Muscle of leg (tissue), 11 donors: Measurements from ENCODE around the gene NINL. TPM values are rescaled to one million over a fixed set of nuclear protein-coding genes. Genes with fewer than 3 reads are reported as not detected.

ENCODE experiments used
- DNase-seq: peaks from one replicate; pipeline ENCODE4 v3.0.0; 2013
- H3K27ac ChIP-seq: one replicate; pipeline ENCODE4 v1.5.1; 2013; ENCODE audit warnings: mild to moderate bottlenecking, low read length, control low read depth
- H3K27me3 ChIP-seq: one replicate; pipeline ENCODE4 v1.6.1; 2013; ENCODE audit warnings: low read length; ENCODE audit not compliant: control insufficient read depth, insufficient read depth
- H3K36me3 ChIP-seq: one replicate; pipeline ENCODE4 v1.6.1; 2013; ENCODE audit warnings: low read length; ENCODE audit not compliant: control insufficient read depth, insufficient read depth
- H3K4me1 ChIP-seq: one replicate; pipeline ENCODE4 v1.6.1; 2013; ENCODE audit warnings: low read length; ENCODE audit not compliant: control insufficient read depth, insufficient read depth
- H3K4me3 ChIP-seq: one replicate; pipeline ENCODE4 v1.5.1; 2013; ENCODE audit warnings: low read length, control low read depth
- H3K9me3 ChIP-seq: replicated peaks from 2 replicates; pipeline ENCODE4 v1.6.1; 2013; ENCODE audit warnings: low read depth, low read length; ENCODE audit not compliant: control insufficient read depth
- WGBS: methylation state at CpG from one replicate; pipeline ENCODE4 v1.1.5; 2013; ENCODE audit warnings: missing lambda C conversion rate; ENCODE audit not compliant: insufficient coverage; 5-methylcytosine and 5-hydroxymethylcytosine counted together
- polyA plus RNA-seq, 8 donors: library from polyadenylated mRNA; unstranded; fragments of 120-200 nt; gene quantifications; one replicate each; pipeline versions ENCODE4 v1.2.1 to v1.2.3, GENCODE V29; 2013; ENCODE audit warnings: inconsistent platforms in 1 of 8, low replicate concordance in 1 of 8; ENCODE audit not compliant: insufficient read length in 8 of 8, insufficient read depth in 1 of 8
- total RNA-seq: library from RNA; stranded (reverse); fragments of 120-200 nt; gene quantifications from one replicate; pipeline ENCODE4 v1.2.4, GENCODE V29; 2013

Gene NINL
- total and polyA plus RNA-seq, 9 donors: 10.5 to 21.1 (median 15.1) TPM

DNA sequence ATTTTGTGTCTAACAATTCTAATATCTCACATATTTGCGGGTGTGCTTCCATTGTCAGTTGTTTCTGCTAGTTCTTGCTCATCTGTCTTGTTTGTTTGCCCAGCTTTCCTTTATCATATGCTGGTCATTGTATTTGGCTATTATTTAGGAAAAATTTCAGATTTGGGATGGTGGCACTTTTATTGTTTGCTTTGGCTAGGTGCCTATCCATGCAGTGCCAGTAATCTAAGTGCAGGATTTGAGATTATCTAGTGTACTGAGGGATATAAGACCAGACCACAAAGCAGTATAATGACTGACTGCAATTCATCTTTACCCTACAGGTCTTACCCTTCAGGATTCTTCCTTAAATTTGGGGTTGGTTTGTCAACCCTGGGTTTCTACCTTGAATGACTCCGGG, 63.9 kb downstream of the NINL start:
- H3K36me3 ChIP-seq: peaks cover 27% of the 10 kb centered on the region
- peaks cover 6% of the 10 kb centered on the region for H3K9me3 ChIP-seq
- no peaks in the 10 kb centered on the region for H3K4me1 ChIP-seq
- WGBS: no CpG with 5 or more reads among the region's 2 CpGs
- no peak overlapping the region for H3K4me3 ChIP-seq
- no peaks in the 10 kb centered on the region for H3K27me3 ChIP-seq
- no peak overlapping the region for H3K27ac ChIP-seq
- DNase-seq: no peak

DNA sequence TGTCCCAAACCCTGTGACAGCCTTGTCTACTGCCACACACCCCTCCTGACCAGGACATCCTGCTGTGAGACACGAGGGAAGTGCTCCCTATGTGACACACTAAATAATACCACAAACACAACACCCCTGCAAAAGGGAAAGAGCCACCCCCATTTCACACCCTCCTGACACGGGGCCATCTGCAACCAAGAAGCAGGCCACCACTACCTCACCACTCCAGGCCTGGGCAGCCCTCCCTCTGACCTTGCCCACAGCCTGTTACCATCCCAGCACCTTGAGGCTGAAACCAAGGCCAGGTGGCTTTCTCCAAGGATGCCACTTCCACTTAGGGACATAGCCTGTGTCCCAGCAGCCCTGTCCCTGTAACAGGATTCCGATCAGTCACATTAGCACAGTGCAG, 68.2 kb downstream of the NINL start:
- WGBS: 90% methylated on average over 2 of the region's 3 CpGs
- no peak for DNase-seq
- Histone ChIP-seq H3K4me3 (no peak overlapping the region), H3K27ac (no peak overlapping the region), H3K4me1 (no peaks in the 10 kb centered on the region), H3K9me3 (peaks cover 23% of the 10 kb centered on the region), H3K36me3 (peaks cover 36% of the 10 kb centered on the region), H3K27me3 (no peaks in the 10 kb centered on the region)

DNA sequence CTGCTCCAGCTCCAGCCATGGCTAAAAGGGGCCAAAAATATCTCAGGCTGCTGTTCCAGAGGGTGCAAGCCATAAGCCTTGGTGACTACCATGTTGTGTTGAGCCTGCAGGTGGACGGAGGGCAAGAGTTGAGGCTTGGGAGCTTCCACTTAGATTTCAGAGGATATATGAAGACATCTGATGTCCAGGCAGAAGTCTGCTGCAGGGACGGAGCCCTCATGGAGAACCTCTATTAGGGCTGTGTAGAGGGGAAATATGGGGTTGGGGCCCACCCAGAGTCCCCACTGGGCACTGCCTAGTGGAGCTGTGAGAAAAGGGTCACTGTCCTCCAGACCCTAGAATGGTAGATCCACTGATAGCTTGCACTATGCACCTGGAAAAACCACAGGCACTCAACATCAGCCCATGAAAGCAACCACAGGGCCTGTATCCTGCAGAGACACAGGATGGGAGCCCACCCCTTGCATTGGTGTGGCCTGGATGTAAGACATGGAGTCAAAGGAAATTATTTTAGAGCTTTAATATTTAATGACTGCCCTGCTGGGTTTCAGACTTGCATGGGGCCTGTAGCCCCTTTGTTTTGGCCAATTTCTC, 70.5 kb downstream of the NINL start:
- DNase-seq: no peak
- H3K9me3 ChIP-seq: peaks cover 20% of the 10 kb centered on the region
- H3K36me3 ChIP-seq: peaks cover 57% of the 10 kb centered on the region
- WGBS: 100% methylated on average over 2 of the region's 2 CpGs
- no peak overlapping the region for H3K27ac ChIP-seq
- H3K4me3 ChIP-seq: no peak overlapping the region
- H3K27me3 ChIP-seq: no peaks in the 10 kb centered on the region
- H3K4me1 ChIP-seq: no peaks in the 10 kb centered on the region

DNA sequence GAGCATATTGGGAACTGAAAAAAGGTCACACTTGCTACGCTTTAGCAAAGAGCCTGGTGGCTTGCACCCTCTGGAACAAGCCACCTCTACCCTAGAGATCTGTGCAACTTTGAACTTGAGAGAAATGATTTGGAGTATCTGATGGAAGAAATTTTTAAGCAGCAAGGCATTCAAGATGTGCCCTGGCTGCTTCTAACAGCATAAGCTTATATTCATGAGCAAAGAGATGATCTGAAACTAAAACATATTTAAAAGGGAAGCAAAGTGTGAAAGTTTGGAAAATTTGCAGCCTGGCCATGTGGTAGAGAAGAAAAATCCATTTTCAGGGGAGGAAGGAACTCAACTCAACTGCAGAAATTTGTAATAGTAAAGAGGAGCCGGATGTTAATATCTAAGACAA, 71.1 kb downstream of the NINL start:
- Histone ChIP-seq H3K36me3 (peaks cover 63% of the 10 kb centered on the region), H3K4me3 (no peak overlapping the region), H3K9me3 (peaks cover 20% of the 10 kb centered on the region), H3K27ac (no peak overlapping the region), H3K4me1 (no peaks in the 10 kb centered on the region), H3K27me3 (no peaks in the 10 kb centered on the region)
- WGBS: no CpG with 5 or more reads among the region's 2 CpGs
- no peak for DNase-seq

DNA sequence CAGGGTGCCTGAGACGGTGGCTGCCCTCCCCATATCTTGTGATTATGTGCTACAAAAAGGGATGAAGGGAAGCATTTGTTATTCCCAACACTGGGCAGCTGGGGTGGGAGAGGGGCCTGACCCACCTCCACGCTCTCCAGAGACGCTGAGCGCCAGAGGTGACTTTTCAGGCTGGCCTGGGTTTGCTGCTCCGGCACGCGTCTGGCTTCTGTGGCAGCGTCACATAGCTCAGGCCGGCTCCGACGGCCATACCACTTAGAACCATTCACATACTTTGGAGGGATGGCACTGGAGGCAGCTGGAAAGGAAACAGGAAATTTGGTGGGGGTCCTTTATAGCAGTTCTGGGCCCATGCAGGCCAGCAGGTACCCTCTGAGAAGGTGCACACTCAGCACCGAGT, 72.6 kb downstream of the NINL start:
- 96% methylated on average over 6 of the region's 12 CpGs for WGBS
- no peaks in the 10 kb centered on the region for H3K4me1 ChIP-seq
- peaks cover 77% of the 10 kb centered on the region for H3K36me3 ChIP-seq
- H3K9me3 ChIP-seq: peaks cover 20% of the 10 kb centered on the region
- no peak for DNase-seq
- no peak overlapping the region for H3K4me3 ChIP-seq
- H3K27me3 ChIP-seq: no peaks in the 10 kb centered on the region
- no peak overlapping the region for H3K27ac ChIP-seq

DNA sequence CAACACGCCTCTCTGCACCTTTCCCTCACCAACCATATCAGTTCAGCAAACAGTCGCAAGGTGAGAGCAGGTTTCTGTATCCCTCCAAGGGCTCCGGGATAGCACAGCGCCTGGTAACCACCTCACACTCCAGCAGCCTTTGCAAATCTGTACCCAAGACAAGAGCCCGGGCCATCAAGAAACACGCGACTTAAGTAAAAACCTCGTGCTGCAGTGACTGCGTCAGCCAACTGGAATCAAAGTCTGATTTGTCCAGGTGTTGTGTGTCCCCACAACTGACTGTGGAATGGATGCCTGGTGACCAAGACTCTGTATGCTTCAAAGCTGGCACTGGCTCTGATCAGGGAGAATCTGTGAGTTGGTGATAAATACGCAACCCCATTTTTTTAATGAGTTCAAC, 74.1 kb downstream of the NINL start:
- H3K27me3 ChIP-seq: no peaks in the 10 kb centered on the region
- no peak for DNase-seq
- H3K4me3 ChIP-seq: no peak overlapping the region
- WGBS: 98% methylated on average over 9 of the region's 10 CpGs
- H3K27ac ChIP-seq: no peak overlapping the region
- H3K9me3 ChIP-seq: peaks cover 15% of the 10 kb centered on the region
- H3K4me1 ChIP-seq: no peaks in the 10 kb centered on the region
- H3K36me3 ChIP-seq: peaks cover 78% of the 10 kb centered on the region

DNA sequence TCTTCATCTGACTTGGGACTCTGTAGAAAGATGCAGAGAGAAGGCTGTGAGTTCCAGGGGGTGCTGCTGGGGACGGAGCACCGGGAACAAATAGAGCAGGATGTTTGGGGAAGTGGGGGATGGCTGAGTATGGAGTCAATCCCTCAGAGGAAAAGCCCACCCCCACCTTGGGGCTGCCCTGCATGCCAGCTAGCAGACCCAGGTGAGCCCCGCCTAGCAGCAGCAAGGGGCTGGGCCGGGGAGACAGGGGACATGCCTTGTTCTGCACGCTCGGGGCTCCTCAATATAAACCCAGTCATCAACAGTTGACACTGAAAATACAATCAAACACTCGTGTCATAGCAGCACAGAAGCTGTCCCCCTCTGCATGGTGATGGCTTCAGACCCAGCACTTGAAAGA, 74.6 kb downstream of the NINL start:
- no peak for DNase-seq
- 86% methylated on average over 4 of the region's 7 CpGs for WGBS
- Histone ChIP-seq H3K27ac (no peak overlapping the region), H3K27me3 (no peaks in the 10 kb centered on the region), H3K4me1 (no peaks in the 10 kb centered on the region), H3K9me3 (peaks cover 15% of the 10 kb centered on the region), H3K4me3 (no peak overlapping the region), H3K36me3 (peaks cover 81% of the 10 kb centered on the region)

DNA sequence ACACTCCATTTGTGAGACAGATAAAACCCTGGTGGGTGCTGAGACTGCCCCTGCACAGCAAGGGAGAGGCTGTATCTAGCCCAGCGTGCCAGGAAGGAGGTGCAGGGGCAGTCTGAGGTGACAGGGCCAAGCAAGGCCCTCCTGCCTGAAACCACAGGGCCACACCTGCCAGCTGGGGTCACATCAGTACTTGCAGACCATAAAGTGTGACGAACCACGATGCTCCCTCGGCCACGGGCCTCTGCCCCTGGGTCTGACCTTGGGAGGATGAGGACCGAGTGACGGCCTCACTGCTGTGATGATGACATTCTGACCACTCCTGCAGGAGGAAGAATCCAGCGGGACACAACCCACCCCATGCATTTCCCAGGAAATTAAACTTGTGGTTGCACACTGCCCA, 75.1 kb downstream of the NINL start:
- peaks cover 82% of the 10 kb centered on the region for H3K36me3 ChIP-seq
- H3K27ac ChIP-seq: no peak overlapping the region
- no peak for DNase-seq
- H3K4me3 ChIP-seq: no peak overlapping the region
- H3K9me3 ChIP-seq: peaks cover 13% of the 10 kb centered on the region
- no peaks in the 10 kb centered on the region for H3K4me1 ChIP-seq
- 90% methylated on average over 7 of the region's 8 CpGs for WGBS
- H3K27me3 ChIP-seq: no peaks in the 10 kb centered on the region

DNA sequence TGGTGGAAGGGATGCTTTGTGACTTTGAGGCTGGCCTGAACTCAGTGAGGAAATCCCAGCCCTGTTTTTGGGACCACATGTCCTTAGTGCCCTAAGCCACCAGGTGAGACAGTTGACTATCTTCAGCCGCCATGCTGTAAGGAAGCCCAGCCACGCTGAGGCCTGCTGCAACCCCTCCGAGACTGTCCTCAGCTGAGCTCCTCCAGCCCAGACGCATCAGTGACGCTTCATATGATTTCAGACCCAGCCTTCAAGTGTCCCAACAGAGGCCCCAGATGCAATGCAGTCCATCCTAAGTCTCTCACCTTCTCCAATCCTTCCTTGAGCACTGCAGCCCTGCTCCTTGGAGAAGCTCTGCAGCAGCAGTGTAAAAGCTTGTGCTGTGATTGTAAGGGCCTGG, 76.2 kb downstream of the NINL start:
- no peak overlapping the region for H3K4me3 ChIP-seq
- no peak for DNase-seq
- WGBS: 98% methylated on average over 5 of the region's 5 CpGs
- H3K27me3 ChIP-seq: no peaks in the 10 kb centered on the region
- peaks cover 81% of the 10 kb centered on the region for H3K36me3 ChIP-seq
- H3K27ac ChIP-seq: no peak overlapping the region
- H3K4me1 ChIP-seq: no peaks in the 10 kb centered on the region
- peaks cover 2% of the 10 kb centered on the region for H3K9me3 ChIP-seq

DNA sequence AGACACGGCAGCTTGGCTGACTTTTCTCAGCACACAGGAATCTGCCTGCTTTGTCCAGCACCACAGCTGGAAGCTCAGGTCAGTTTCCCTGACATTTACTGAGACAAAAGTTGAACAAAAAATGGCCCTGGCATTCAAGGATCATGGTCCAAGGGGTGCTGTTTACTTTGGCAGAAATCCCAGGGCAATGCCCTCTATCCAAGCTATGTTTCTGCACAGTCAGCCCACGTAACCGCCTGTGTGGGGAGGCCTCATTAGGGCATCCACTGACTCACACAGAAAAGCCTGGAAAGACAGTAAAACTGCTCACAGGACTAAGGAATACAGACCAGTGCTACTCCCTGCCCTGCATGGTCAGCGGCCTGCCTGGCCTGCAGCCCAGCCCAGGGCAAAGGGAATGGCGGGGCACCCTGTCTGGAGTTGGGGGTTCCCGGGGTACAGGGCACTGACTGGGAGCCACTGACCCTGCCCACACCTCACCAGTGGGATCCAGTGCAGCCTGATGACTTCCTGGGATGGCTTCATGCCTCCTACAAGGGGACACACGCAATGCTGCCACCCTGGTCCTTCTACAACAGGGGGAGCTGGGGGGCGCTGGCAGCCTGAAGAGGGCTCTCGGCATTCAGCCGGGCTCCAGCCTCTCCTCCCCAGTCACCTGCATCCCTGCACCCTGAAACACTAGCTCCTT, 77.1 kb downstream of the NINL start:
- peaks cover 87% of the 10 kb centered on the region for H3K36me3 ChIP-seq
- H3K4me3 ChIP-seq: no peak overlapping the region
- no peak for DNase-seq
- no peaks in the 10 kb centered on the region for H3K4me1 ChIP-seq
- no peak overlapping the region for H3K27ac ChIP-seq
- WGBS: 86% methylated on average over 10 of the region's 10 CpGs
- H3K27me3 ChIP-seq: no peaks in the 10 kb centered on the region
- no peaks in the 10 kb centered on the region for H3K9me3 ChIP-seq
